GM06990 (cell line): Measurements from ENCODE around the gene ROBO1.

Experiments used
- DNase-seq: peaks from one replicate; pipeline ENCODE4 v3.0.0-alpha.2; 2011; ENCODE audit not compliant: insufficient read length; ENCODE audit errors: extremely low read depth
- H3K27me3 ChIP-seq: replicated peaks from 2 replicates; pipeline ENCODE4 v1.6.0; 2011; ENCODE audit warnings: low read length; ENCODE audit not compliant: control insufficient read depth, insufficient read depth
- H3K36me3 ChIP-seq: 2 replicates; pipeline ENCODE4 v1.5.1; 2011; ENCODE audit warnings: low read length; ENCODE audit not compliant: control insufficient read depth, insufficient read depth
- H3K4me3 ChIP-seq: replicated peaks from 2 replicates; pipeline ENCODE4 v1.5.1; 2011; ENCODE audit warnings: low read depth, mild to moderate bottlenecking, control low read depth, low read length
- CTCF ChIP-seq: IDR thresholded peaks from 2 replicates; pipeline ENCODE4 v1.5.1; 2011; ENCODE audit warnings: low read length, control low read depth, mild to moderate bottlenecking, inconsistent platforms; ENCODE audit not compliant: insufficient read depth, poor library complexity, severe bottlenecking

ROBO1 gene

GRCh38 chr3:79085171-79085570, 682.6 kb downstream of the ROBO1 start:
- no peak overlapping the region for H3K4me3 ChIP-seq
- no peak for TF ChIP-seq CTCF
- no peaks in the 10 kb centered on the region for H3K36me3 ChIP-seq
- DNase-seq, result no peak
- H3K27me3 ChIP-seq, result no peaks in the 10 kb centered on the region

GRCh38 chr3:79081335-79081734, 686.5 kb downstream of the ROBO1 start:
- DNase-seq, result no peak
- Histone ChIP-seq H3K4me3 (no peak overlapping the region), H3K27me3 (no peaks in the 10 kb centered on the region), H3K36me3 (no peaks in the 10 kb centered on the region)
- TF ChIP-seq CTCF, result no peak

- H3K4me3 ChIP-seq, result no peak overlapping the region
- H3K27me3 ChIP-seq, result no peaks in the 10 kb centered on the region
- TF ChIP-seq CTCF, result no peak
- no peak for DNase-seq
- no peaks in the 10 kb centered on the region for H3K36me3 ChIP-seq
Measured at GRCh38 chr3:79074558-79074957, 693.2 kb downstream of the ROBO1 start.

GRCh38 chr3:79067734-79068133, 700.1 kb downstream of the ROBO1 start:
- Histone ChIP-seq H3K36me3 (no peaks in the 10 kb centered on the region), H3K27me3 (no peaks in the 10 kb centered on the region), H3K4me3 (no peak overlapping the region)
- TF ChIP-seq CTCF, result no peak
- no peak for DNase-seq

GRCh38 chr3:79066481-79066880, 701.3 kb downstream of the ROBO1 start:
- no peaks in the 10 kb centered on the region for H3K36me3 ChIP-seq
- no peak for TF ChIP-seq CTCF

GRCh38 chr3:79063624-79064023, 704.2 kb downstream of the ROBO1 start:
- Histone ChIP-seq H3K4me3 (no peak overlapping the region), H3K36me3 (no peaks in the 10 kb centered on the region), H3K27me3 (no peaks in the 10 kb centered on the region)
- no peak for TF ChIP-seq CTCF
- no peak for DNase-seq

More at GRCh38 chr3:79066481-79066880, 701.3 kb downstream of the ROBO1 start:
- H3K4me3 ChIP-seq, result no peak overlapping the region
- DNase-seq, result no peak
- H3K27me3 ChIP-seq, result no peaks in the 10 kb centered on the region
